GM15510 (cell line): ENCODE data around the gene HEPACAM2.

Source experiments
- POLR2A ChIP-seq: IDR thresholded peaks from 3 replicates; pipeline ENCODE4 v1.6.1; 2011; ENCODE audit warnings: borderline replicate concordance; ENCODE audit not compliant: insufficient read length; ENCODE audit errors: extremely low read depth

The HEPACAM2 gene

GRCh38 chr7:93176992-93177580 is 49.2 kb downstream of the HEPACAM2 start:
- no peak for TF ChIP-seq POLR2A

- no peak for TF ChIP-seq POLR2A
These were observed 51.0 kb downstream of the HEPACAM2 start for GRCh38 chr7:93175219-93175618.

GRCh38 chr7:93172683-93173082 is 53.6 kb downstream of the HEPACAM2 start:
- no peak for TF ChIP-seq POLR2A

GRCh38 chr7:93171606-93172226 is 54.6 kb downstream of the HEPACAM2 start:
- no peak for TF ChIP-seq POLR2A

- TF ChIP-seq POLR2A: no peak
These were observed 60.8 kb downstream of the HEPACAM2 start for GRCh38 chr7:93165447-93165846.

GRCh38 chr7:93164766-93165165 is 61.5 kb downstream of the HEPACAM2 start:
- no peak for TF ChIP-seq POLR2A

- no peak for TF ChIP-seq POLR2A
These were observed 65.0 kb downstream of the HEPACAM2 start for GRCh38 chr7:93161181-93161762.

- no peak for TF ChIP-seq POLR2A
These were observed 65.9 kb downstream of the HEPACAM2 start for GRCh38 chr7:93160410-93160809.

- TF ChIP-seq POLR2A: no peak
These were observed 66.8 kb downstream of the HEPACAM2 start for GRCh38 chr7:93159490-93159889.

GRCh38 chr7:93156884-93157283 is 69.4 kb downstream of the HEPACAM2 start:
- TF ChIP-seq POLR2A: no peak

GRCh38 chr7:93150200-93150835 is 76.0 kb downstream of the HEPACAM2 start:
- TF ChIP-seq POLR2A: no peak

GRCh38 chr7:93148727-93149126 is 77.5 kb downstream of the HEPACAM2 start:
- TF ChIP-seq POLR2A: no peak

GRCh38 chr7:93148144-93148543 is 78.1 kb downstream of the HEPACAM2 start, which contains the start of gene SAMD9L:
Gene SAMD9L, minus strand, starts transcription at chr7:93148385. Its CDS starts 12,414 bp downstream, at chr7:93135971.
- TF ChIP-seq POLR2A: no peak

- peak; percentile 25 for TF ChIP-seq POLR2A
These were observed 78.9 kb downstream of the HEPACAM2 start for GRCh38 chr7:93147363-93147762.

- TF ChIP-seq POLR2A: no peak
These were observed 79.7 kb downstream of the HEPACAM2 start for GRCh38 chr7:93146472-93147141.
